Mesenchymal stem cell (in vitro differentiated cells and primary cell): ENCODE measurements around the gene GATD1.

Source experiments
- DNase-seq: peaks from one replicate; pipeline ENCODE4 v3.0.0-alpha.2; 2013
- H2AFZ ChIP-seq: one replicate; pipeline ENCODE4 v1.6.1; 2013; ENCODE audit warnings: low read depth, mild to moderate bottlenecking, control low read depth, inconsistent platforms, low read length, moderate library complexity
- H2AK5ac ChIP-seq: 2 replicates; pipeline ENCODE4 v1.6.1; 2013; ENCODE audit warnings: low read length, moderate library complexity, mild to moderate bottlenecking, inconsistent platforms; ENCODE audit not compliant: severe bottlenecking
- H2BK120ac ChIP-seq: one replicate; pipeline ENCODE4 v1.6.1; 2013; ENCODE audit warnings: low read depth, mild to moderate bottlenecking, inconsistent platforms, low read length, moderate library complexity
- H2BK12ac ChIP-seq, 2 experiments: one replicate each; pipeline ENCODE4 v1.6.1; 2013; ENCODE audit warnings: inconsistent platforms in 2 of 2, low read length in 2 of 2, mild to moderate bottlenecking in 2 of 2, moderate library complexity in 2 of 2, control low read depth in 1 of 2
- H2BK15ac ChIP-seq: one replicate; pipeline ENCODE4 v1.6.1; 2013; ENCODE audit warnings: mild to moderate bottlenecking, low read depth, inconsistent platforms; ENCODE audit not compliant: poor library complexity, severe bottlenecking
- H2BK5ac ChIP-seq: 2 replicates; pipeline ENCODE4 v1.6.1; 2013; ENCODE audit warnings: low read depth, mild to moderate bottlenecking, low read length, control low read depth, inconsistent platforms; ENCODE audit not compliant: poor library complexity, severe bottlenecking
- H3K14ac ChIP-seq, 2 experiments: one replicate each; pipeline ENCODE4 v1.6.1; 2013; ENCODE audit warnings: inconsistent platforms in 2 of 2, low read length in 2 of 2, control low read depth in 1 of 2, mild to moderate bottlenecking in 1 of 2, moderate library complexity in 1 of 2
- H3K18ac ChIP-seq, 2 experiments: one replicate each; pipeline ENCODE4 v1.6.1; 2013; ENCODE audit warnings: inconsistent platforms in 2 of 2, low read length in 2 of 2, control low read depth in 1 of 2, low read depth in 1 of 2, mild to moderate bottlenecking in 1 of 2
- H3K23ac ChIP-seq, 2 experiments: one replicate each; pipeline ENCODE4 v1.6.1; 2013; ENCODE audit warnings: inconsistent platforms in 2 of 2, low read length in 2 of 2, mild to moderate bottlenecking in 2 of 2, moderate library complexity in 2 of 2, control low read depth in 1 of 2
- H3K27ac ChIP-seq: 2 replicates; pipeline ENCODE4 v1.5.1; 2013; ENCODE audit warnings: mild to moderate bottlenecking, moderate library complexity, low read length, control low read depth, inconsistent platforms; ENCODE audit not compliant: poor library complexity, severe bottlenecking
- H3K27me3 ChIP-seq, 2 experiments: 2 replicates each; pipeline versions ENCODE4 v1.6.1 to v1.7.0; 2013; ENCODE audit warnings: low read length in 2 of 2, mild to moderate bottlenecking in 2 of 2, moderate library complexity in 2 of 2, control low read depth in 1 of 2, inconsistent platforms in 1 of 2; ENCODE audit not compliant: control insufficient read depth in 1 of 2, insufficient read depth in 1 of 2
- H3K36me3 ChIP-seq, 2 experiments: 2 replicates each; pipeline versions ENCODE4 v1.6.1 to v1.7.0; 2013; ENCODE audit warnings: low read length in 2 of 2, control low read depth in 1 of 2, inconsistent platforms in 1 of 2, low read depth in 1 of 2, mild to moderate bottlenecking in 1 of 2; ENCODE audit not compliant: insufficient read depth in 2 of 2, control insufficient read depth in 1 of 2
- H3K4ac ChIP-seq, 2 experiments: one replicate each; pipeline ENCODE4 v1.6.1; 2013; ENCODE audit warnings: inconsistent platforms in 2 of 2, low read length in 2 of 2, mild to moderate bottlenecking in 2 of 2, moderate library complexity in 2 of 2, control low read depth in 1 of 2, low read depth in 1 of 2
- H3K4me1 ChIP-seq: 2 replicates; pipeline ENCODE4 v1.6.1; 2013; ENCODE audit warnings: low read depth, low read length, control low read depth; ENCODE audit not compliant: control insufficient read depth, insufficient read depth
- H3K4me2 ChIP-seq: 2 replicates; pipeline ENCODE4 v1.6.1; 2013; ENCODE audit warnings: low read length, mild to moderate bottlenecking, inconsistent platforms; ENCODE audit not compliant: poor library complexity, severe bottlenecking
- H3K4me3 ChIP-seq, 2 experiments: 2 replicates each; pipeline versions ENCODE4 v1.5.1 to v1.7.0; 2013; ENCODE audit warnings: low read length in 2 of 2, mild to moderate bottlenecking in 2 of 2, control low read depth in 1 of 2, low read depth in 1 of 2; ENCODE audit not compliant: insufficient read depth in 1 of 2
- H3K79me1 ChIP-seq: replicated peaks from 2 replicates; pipeline ENCODE4 v1.6.1; 2013; ENCODE audit warnings: mild to moderate bottlenecking, control low read depth, low read length, inconsistent platforms; ENCODE audit not compliant: poor library complexity, severe bottlenecking
- H3K9ac ChIP-seq: 2 replicates; pipeline ENCODE4 v1.7.0; 2013; ENCODE audit warnings: mild to moderate bottlenecking, low read length, moderate library complexity
- H3K9me3 ChIP-seq: 2 replicates; pipeline ENCODE4 v1.7.0; 2013; ENCODE audit warnings: mild to moderate bottlenecking, low read length; ENCODE audit not compliant: control insufficient read depth
- H4K8ac ChIP-seq: one replicate; pipeline ENCODE4 v1.6.1; 2013; ENCODE audit warnings: inconsistent platforms, mild to moderate bottlenecking, low read length, moderate library complexity
- H4K91ac ChIP-seq: one replicate; pipeline ENCODE4 v1.6.1; 2013; ENCODE audit warnings: mild to moderate bottlenecking, low read length, inconsistent platforms
- WGBS: methylation state at CpG from one replicate; pipeline ENCODE4 v1.1.7; 2013; ENCODE audit warnings: mixed read lengths; 5-methylcytosine and 5-hydroxymethylcytosine counted together

Gene GATD1

DNA sequence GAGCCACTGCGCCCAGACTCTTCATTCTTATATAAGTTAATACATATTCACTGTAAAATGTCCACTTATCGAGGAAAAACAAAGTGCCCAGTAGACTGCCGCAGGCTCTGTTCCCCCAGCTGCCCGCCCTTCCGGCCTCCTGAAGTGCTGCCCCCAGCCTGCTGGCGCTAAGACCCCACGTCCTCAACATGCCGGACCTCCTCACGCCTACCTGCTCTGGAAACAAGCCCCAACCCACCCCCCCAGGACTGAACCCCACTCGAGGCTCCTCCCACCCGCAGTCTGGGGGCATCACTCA, 1.1 kb downstream of the GATD1 start:
- peaks cover 37% of the 10 kb centered on the region for H3K79me1 ChIP-seq
- no peak overlapping the region for H3K14ac ChIP-seq
- H3K4me3 ChIP-seq: peak overlapping the region; percentile 93 to 96
- H3K9me3 ChIP-seq: no peaks in the 10 kb centered on the region
- no peak overlapping the region for H2AFZ ChIP-seq
- peak overlapping the region; percentile 92 for H3K4me2 ChIP-seq
- peak overlapping the region; percentile 83 for H4K91ac ChIP-seq
- peaks cover 42 to 64% of the 10 kb centered on the region in 2 experiments for H3K36me3 ChIP-seq
- DNase-seq: no peak
- no peak overlapping the region for H2AK5ac ChIP-seq
- H4K8ac ChIP-seq: no peak overlapping the region
- no peaks in the 10 kb centered on the region for H3K27me3 ChIP-seq
- no peak overlapping the region for H2BK15ac ChIP-seq
- peak overlapping the region; percentile 93 for H3K9ac ChIP-seq
- 25% methylated on average over 11 of the region's 11 CpGs for WGBS
- no peak overlapping the region for H3K27ac ChIP-seq
- no peak overlapping the region for H3K23ac ChIP-seq
- no peak overlapping the region for H2BK12ac ChIP-seq
- peak overlapping the region; percentile 71 to 96 for H3K4ac ChIP-seq
- no peak overlapping the region for H2BK5ac ChIP-seq
- peak overlapping the region; percentile 77 to 96 for H3K18ac ChIP-seq
- H3K4me1 ChIP-seq: peaks cover 53% of the 10 kb centered on the region
- H2BK120ac ChIP-seq: no peak overlapping the region

DNA sequence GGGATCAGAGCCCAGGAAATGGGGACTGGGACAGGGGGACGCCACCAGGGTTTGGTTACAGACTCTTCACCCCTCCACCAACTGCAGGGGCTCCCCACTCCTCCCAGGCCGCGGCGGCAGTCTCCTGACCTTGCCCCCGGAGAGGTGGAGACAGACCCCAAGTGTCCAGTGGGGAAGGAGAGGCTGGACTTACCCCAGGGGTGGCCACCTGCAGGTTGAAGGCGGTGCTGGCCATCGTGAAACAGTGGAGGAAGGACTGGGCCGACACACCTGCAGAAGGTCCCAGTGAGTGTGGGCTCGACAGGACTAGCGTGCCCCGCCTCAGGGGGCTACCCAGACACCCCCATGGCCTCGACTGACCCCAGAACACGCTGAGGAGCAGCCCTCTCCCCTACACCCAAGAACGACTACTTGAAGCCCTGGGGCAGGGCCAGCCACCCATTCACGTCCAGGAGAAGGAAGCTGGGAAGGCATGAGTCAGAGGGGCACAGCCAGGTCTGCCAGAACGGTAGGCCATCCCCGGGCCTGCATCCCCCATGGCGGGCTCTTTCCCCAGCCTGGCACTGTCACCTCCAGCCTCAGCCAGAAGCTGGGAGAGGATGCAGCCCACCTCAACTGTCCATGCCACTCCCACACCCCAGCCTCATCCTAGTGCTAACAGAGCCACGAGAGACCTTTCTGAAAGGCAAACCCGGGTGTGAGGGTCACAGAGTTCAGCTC, 2.3 kb downstream of the GATD1 start:
- no peaks in the 10 kb centered on the region for H3K27me3 ChIP-seq
- 85% methylated on average over 20 of the region's 20 CpGs for WGBS
- no peaks in the 10 kb centered on the region for H3K9me3 ChIP-seq
- peaks cover 53% of the 10 kb centered on the region for H3K4me1 ChIP-seq
- H3K27ac ChIP-seq: no peak overlapping the region
- H3K23ac ChIP-seq: no peak overlapping the region
- no peak overlapping the region for H4K91ac ChIP-seq
- peaks cover 46 to 69% of the 10 kb centered on the region in 2 experiments for H3K36me3 ChIP-seq
- no peak overlapping the region for H3K18ac ChIP-seq
- H3K4me3 ChIP-seq: peak overlapping the region in 1 of 2 experiments; percentile 96
- H2AFZ ChIP-seq: no peak overlapping the region
- H4K8ac ChIP-seq: no peak overlapping the region
- no peak overlapping the region for H2BK12ac ChIP-seq
- H3K9ac ChIP-seq: peak overlapping the region; percentile 93
- H3K14ac ChIP-seq: no peak overlapping the region
- no peak overlapping the region for H2AK5ac ChIP-seq
- H3K79me1 ChIP-seq: peaks cover 43% of the 10 kb centered on the region
- H3K4me2 ChIP-seq: no peak overlapping the region
- H2BK120ac ChIP-seq: no peak overlapping the region
- H3K4ac ChIP-seq: no peak overlapping the region
- H2BK15ac ChIP-seq: no peak overlapping the region
- no peak overlapping the region for H2BK5ac ChIP-seq
- DNase-seq: peak; percentile 33

- DNase-seq: no peak
- peaks cover 46 to 67% of the 10 kb centered on the region in 2 experiments for H3K36me3 ChIP-seq
- H2BK15ac ChIP-seq: no peak overlapping the region
- H4K91ac ChIP-seq: no peak overlapping the region
- no peak overlapping the region for H3K4ac ChIP-seq
- no peak overlapping the region for H2BK120ac ChIP-seq
- H4K8ac ChIP-seq: no peak overlapping the region
- no peak overlapping the region for H3K27ac ChIP-seq
- no peak overlapping the region for H3K4me3 ChIP-seq
- H3K4me2 ChIP-seq: no peak overlapping the region
- H3K23ac ChIP-seq: peak overlapping the region in 1 of 2 experiments; percentile 3
- peaks cover 34% of the 10 kb centered on the region for H3K79me1 ChIP-seq
- no peaks in the 10 kb centered on the region for H3K9me3 ChIP-seq
- H2AFZ ChIP-seq: no peak overlapping the region
- H3K4me1 ChIP-seq: peaks cover 43% of the 10 kb centered on the region
- no peak overlapping the region for H3K14ac ChIP-seq
- no peak overlapping the region for H2BK12ac ChIP-seq
- no peak overlapping the region for H2BK5ac ChIP-seq
- WGBS: 94% methylated on average over 9 of the region's 9 CpGs
- no peaks in the 10 kb centered on the region for H3K27me3 ChIP-seq
- H3K18ac ChIP-seq: no peak overlapping the region
- H3K9ac ChIP-seq: no peak overlapping the region
- no peak overlapping the region for H2AK5ac ChIP-seq
Measured at GRCh38 chr11:773830-774229, 3.5 kb downstream of the GATD1 start.

- H2AK5ac ChIP-seq: no peak overlapping the region
- H3K18ac ChIP-seq: no peak overlapping the region
- H3K4me2 ChIP-seq: no peak overlapping the region
- no peak overlapping the region for H2BK15ac ChIP-seq
- peaks cover 42% of the 10 kb centered on the region for H3K4me1 ChIP-seq
- H3K4me3 ChIP-seq: no peak overlapping the region
- H3K9me3 ChIP-seq: no peaks in the 10 kb centered on the region
- H3K23ac ChIP-seq: peak overlapping the region in 1 of 2 experiments; percentile 3
- H3K79me1 ChIP-seq: peaks cover 33% of the 10 kb centered on the region
- no peaks in the 10 kb centered on the region for H3K27me3 ChIP-seq
- peaks cover 45 to 63% of the 10 kb centered on the region in 2 experiments for H3K36me3 ChIP-seq
- no peak overlapping the region for H4K8ac ChIP-seq
- no peak overlapping the region for H3K9ac ChIP-seq
- H4K91ac ChIP-seq: peak overlapping the region; percentile 43
- no peak overlapping the region for H3K4ac ChIP-seq
- 83% methylated on average over 5 of the region's 5 CpGs for WGBS
- H2BK12ac ChIP-seq: no peak overlapping the region
- H3K27ac ChIP-seq: no peak overlapping the region
- H2BK120ac ChIP-seq: no peak overlapping the region
- H2BK5ac ChIP-seq: no peak overlapping the region
- no peak for DNase-seq
- no peak overlapping the region for H3K14ac ChIP-seq
- no peak overlapping the region for H2AFZ ChIP-seq
Measured at GRCh38 chr11:773425-773824, 3.9 kb downstream of the GATD1 start.
